ENCODE results near the gene JPH3. TPM values are rescaled to one million over a fixed set of nuclear protein-coding genes. Genes with fewer than 3 reads are reported as not detected.

JPH3 gene
- polyA plus RNA-seq, 1 experiment: not detected

DNA sequence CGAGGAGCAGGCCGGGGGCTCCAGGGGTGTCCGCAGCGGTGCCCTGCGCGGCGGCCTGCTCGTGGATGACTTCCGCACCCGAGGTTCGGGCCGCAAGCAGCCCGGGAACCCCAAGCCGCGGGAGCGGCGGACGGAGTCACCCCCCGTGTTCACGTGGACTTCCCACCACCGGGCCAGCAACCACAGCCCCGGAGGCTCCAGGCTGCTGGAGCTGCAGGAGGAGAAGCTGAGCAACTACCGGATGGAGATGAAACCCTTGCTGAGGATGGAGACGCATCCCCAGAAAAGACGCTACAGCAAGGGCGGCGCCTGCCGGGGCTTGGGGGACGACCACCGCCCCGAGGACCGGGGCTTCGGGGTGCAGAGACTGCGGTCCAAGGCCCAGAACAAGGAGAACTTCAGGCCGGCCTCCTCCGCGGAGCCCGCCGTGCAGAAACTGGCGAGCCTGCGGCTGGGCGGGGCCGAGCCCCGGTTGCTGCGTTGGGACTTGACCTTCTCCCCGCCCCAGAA, 87.7 kb downstream of the JPH3 start:
- POLR2A ChIA-PET: no interaction called here
- TF ChIP-seq, protein P1, sequence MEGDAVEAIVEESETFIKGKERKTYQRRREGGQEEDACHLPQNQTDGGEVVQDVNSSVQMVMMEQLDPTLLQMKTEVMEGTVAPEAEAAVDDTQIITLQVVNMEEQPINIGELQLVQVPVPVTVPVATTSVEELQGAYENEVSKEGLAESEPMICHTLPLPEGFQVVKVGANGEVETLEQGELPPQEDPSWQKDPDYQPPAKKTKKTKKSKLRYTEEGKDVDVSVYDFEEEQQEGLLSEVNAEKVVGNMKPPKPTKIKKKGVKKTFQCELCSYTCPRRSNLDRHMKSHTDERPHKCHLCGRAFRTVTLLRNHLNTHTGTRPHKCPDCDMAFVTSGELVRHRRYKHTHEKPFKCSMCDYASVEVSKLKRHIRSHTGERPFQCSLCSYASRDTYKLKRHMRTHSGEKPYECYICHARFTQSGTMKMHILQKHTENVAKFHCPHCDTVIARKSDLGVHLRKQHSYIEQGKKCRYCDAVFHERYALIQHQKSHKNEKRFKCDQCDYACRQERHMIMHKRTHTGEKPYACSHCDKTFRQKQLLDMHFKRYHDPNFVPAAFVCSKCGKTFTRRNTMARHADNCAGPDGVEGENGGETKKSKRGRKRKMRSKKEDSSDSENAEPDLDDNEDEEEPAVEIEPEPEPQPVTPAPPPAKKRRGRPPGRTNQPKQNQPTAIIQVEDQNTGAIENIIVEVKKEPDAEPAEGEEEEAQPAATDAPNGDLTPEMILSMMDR (IDR thresholded peaks at IDR 0.05; ENCODE audit: insufficient read depth, low read depth, low read length): no peak
- no peak for DNase-seq (ENCODE audit: low read depth)
- Histone ChIP-seq H3K4me3 (ENCODE audit: low read depth, low read length) (no peak overlapping the region), H3K27me3 (ENCODE audit: control insufficient read depth, insufficient read depth, low read length) (peaks cover 1% of the 10 kb centered on the region; the same call in 1 of the 2 replicates), H3K36me3 (ENCODE audit: control insufficient read depth, insufficient read depth, low read length) (no peaks in the 10 kb centered on the region)
- CTCF ChIA-PET: interaction anchor here (1.7 kb wide), 1 partner anchor 13 kb away, joined by 5 read pairs; no protein-coding TSS in a partner anchor

DNA sequence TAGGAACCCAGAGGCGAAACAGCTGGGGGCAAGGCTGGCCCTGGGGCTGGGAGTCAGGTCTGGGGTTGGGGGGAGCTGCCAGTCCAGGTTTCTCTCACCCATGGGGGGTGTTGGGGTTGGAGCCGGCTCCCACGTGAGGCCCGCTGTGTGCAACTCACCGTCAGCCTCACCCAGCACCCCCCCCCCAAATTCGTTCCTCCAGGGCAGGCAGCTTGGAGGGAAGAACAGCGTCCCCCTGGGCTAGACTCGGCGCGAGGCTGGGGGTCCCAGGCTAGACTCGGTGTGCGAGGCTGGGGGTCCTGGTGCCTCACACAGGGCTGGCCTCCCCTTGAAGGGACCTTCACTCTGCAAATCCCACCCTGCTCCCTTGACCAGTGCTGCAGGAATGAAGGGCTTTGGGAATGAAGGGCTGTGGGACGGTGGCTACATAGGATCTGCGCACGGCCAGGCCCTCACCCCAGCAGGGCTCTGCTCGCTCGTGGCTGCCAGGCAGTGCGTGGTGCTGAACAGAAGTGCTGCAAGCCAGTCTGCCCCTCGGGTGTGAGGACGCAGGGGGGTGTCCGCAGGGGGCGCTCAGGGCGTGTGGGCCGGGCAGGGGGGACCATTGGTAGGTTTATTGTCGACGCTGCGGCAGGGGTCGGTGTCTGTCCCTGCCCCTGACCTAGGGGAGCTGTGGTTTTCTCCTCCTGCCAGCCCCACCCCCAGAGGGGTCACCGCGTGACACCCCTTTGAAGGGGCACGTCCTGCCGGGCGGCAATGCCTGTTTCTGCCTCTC, 88.8 kb downstream of the JPH3 start:
- TF ChIP-seq, protein P1 (IDR thresholded peaks at IDR 0.05; ENCODE audit: insufficient read depth, low read depth, low read length): no peak
- DNase-seq (ENCODE audit: low read depth): no peak
- Histone ChIP-seq H3K36me3 (ENCODE audit: control insufficient read depth, insufficient read depth, low read length) (no peaks in the 10 kb centered on the region), H3K27me3 (ENCODE audit: control insufficient read depth, insufficient read depth, low read length) (peaks cover 1% of the 10 kb centered on the region; the same call in 1 of the 2 replicates), H3K4me3 (ENCODE audit: low read depth, low read length) (no peak overlapping the region)
- ChIA-PET POLR2A (no interaction called here), CTCF (interaction anchor here (1.7 to 2.8 kb wide), 2 partner anchors 11 to 12 kb away, joined by 5 to 16 read pairs; no protein-coding TSS in a partner anchor)

- no peak for DNase-seq (ENCODE audit: low read depth)
- H3K36me3 ChIP-seq (ENCODE audit: control insufficient read depth, insufficient read depth, low read length): no peaks in the 10 kb centered on the region
- CTCF ChIA-PET: interaction anchor here (2.8 kb wide), 1 partner anchor 11 kb away, joined by 16 read pairs; no protein-coding TSS in a partner anchor
Measured at GRCh38 chr16:87691686-87692079, 89.4 kb downstream of the JPH3 start.

GRCh38 chr16:87692176-87692575, 89.9 kb downstream of the JPH3 start:
- Histone ChIP-seq H3K4me3 (ENCODE audit: low read depth, low read length) (no peak overlapping the region), H3K36me3 (ENCODE audit: control insufficient read depth, insufficient read depth, low read length) (no peaks in the 10 kb centered on the region; the same call in 1 of the 2 replicates), H3K27me3 (ENCODE audit: control insufficient read depth, insufficient read depth, low read length) (0 out of 2 replicates have a peak, but pooled peaks cover 1% of the 10 kb centered on the region)
- ChIA-PET POLR2A (no interaction called here), CTCF (interaction anchor here (2.8 kb wide), 1 partner anchor 10 kb away, joined by 16 read pairs; no protein-coding TSS in a partner anchor)
- no peak for DNase-seq (ENCODE audit: low read depth)
- TF ChIP-seq, protein P1 (IDR thresholded peaks at IDR 0.05; ENCODE audit: insufficient read depth, low read depth, low read length): no peak

More at GRCh38 chr16:87691686-87692079, 89.4 kb downstream of the JPH3 start:
- no peak overlapping the region for H3K4me3 ChIP-seq (ENCODE audit: low read depth, low read length)
- POLR2A ChIA-PET: no interaction called here
- TF ChIP-seq, protein P1 (IDR thresholded peaks at IDR 0.05; ENCODE audit: insufficient read depth, low read depth, low read length): no peak
- H3K27me3 ChIP-seq (ENCODE audit: control insufficient read depth, insufficient read depth, low read length): 0 out of 2 replicates have a peak, but pooled peaks cover 1% of the 10 kb centered on the region

GRCh38 chr16:87692756-87693155, 90.4 kb downstream of the JPH3 start:
- Histone ChIP-seq H3K36me3 (ENCODE audit: control insufficient read depth, insufficient read depth, low read length) (no peaks in the 10 kb centered on the region; the same call in 1 of the 2 replicates), H3K27me3 (ENCODE audit: control insufficient read depth, insufficient read depth, low read length) (no peaks in the 10 kb centered on the region), H3K4me3 (ENCODE audit: low read depth, low read length) (no peak overlapping the region)
- ChIA-PET CTCF (interaction anchor here (2.8 kb wide), 1 partner anchor 9 kb away, joined by 16 read pairs; no protein-coding TSS in a partner anchor), POLR2A (no interaction called here)
- TF ChIP-seq, protein P1 (IDR thresholded peaks at IDR 0.05; ENCODE audit: insufficient read depth, low read depth, low read length): no peak
- DNase-seq (ENCODE audit: low read depth): no peak

All from BJ (cell line).